Stimulated activated CD4-positive, alpha-beta T cell treated with anti-CD3 and anti-CD28 coated beads, Interleukin-15, amount 100 ng/mL, for 1 hour (primary cell): ENCODE data around the gene PAQR5.
"Not testable (repeated sequence)": the region's sequence is repeated elsewhere in the genome, so short reads cannot be mapped to it uniquely, and the experiment has no call there.

Source experiments
- DNase-seq, 2 donors: peaks; one replicate each; pipeline ENCODE4 v3.0.0-alpha.2; 2020; ENCODE audit warnings: low read depth in 1 of 2, low spot score in 1 of 2

PAQR5 gene

DNA sequence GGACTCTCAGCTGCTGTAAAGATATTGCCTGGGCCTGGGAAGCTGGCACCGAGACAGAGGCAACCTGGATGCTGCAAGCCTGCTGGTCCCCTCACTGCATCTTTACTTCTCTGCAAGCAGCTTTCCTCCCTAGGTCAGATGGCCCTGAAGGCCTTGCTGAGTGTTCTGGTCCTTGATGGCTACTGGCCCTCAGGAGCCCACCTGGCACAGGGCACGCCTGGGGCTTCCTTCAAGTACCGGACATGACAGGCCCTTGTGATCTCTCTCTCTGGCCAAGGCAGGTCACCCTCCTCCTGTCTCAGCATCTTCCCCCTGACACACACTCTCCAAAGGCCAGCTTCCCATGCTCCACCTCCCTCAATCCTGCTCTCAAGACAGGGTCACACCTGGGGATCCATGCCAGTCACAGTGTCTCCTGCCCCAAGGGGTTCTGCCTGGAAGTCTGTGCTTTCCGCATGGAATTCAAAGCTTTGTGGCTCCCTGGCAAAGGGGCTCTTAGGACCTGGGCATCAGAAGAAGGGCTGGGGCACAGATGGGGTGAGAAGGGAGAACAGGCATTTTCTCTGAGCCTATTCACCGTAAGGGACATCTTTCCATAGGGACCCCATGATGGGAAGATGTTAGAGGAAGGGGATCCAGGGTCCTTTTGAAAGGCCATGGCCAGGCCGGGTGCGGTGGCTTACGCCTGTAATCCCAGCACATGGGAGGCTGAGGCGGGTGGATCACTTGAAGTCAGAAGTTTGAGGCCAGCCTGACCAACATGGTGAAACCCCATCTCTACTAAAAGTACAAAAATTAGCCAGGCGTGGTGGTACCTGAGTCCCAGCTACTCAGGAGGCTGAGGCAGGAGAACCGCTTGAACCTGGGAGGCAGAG lies 4.7 kb upstream of the PAQR5 start:
- no peak for DNase-seq

DNA sequence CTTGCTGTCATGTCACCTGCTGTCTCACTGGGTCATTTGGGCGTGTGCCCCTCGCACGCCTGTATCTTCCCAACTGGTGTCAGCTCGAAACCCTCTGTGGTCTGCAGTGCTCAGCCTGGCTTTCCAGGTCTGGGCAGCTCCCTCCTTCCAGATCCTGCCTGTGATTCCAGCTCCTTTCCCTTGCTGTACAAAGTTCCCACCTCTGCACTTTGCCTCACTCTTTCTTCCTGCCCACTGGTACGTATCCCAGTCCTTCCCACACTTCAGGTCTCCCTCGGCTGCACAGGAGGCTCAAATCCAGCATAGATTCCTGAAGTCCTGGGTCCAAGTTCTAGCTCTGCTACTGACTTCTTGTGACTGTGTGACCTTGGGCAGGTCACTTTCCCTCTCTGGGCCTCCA lies 2.1 kb upstream of the PAQR5 start:
- no peak for DNase-seq

DNA sequence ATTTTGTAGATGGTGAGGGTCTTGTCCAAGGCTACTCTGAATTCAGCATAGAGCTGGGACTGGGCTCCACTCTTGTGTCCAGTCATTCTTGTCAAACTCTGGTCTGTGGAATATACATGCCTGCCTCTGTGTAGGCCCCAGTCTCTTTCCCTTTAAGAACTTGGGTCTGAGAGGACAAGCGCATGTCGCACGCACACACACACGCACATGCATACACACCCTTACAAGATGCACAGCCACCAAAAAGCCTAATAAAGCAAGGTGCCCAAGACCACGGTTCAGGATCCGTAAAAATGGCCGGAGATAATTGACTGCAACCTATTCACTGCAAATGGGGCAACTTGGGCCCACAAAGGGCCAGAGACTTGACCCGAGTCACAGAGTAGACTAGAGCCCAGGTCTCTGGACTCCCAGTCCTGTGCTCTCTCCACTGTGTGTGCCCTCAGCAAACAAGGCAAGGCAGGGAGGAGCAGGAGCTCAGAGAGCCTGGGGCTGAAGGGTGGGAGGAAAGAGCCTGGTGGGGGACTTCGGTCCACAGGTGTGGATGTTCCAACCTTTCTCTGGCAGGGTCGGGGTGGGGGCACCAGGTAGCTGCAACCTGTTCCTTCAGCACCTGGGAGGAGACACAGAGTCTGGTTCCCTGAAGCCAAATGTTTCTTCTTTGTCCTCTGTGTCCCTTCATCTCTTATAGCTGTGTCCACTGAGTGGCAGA lies 914 bp upstream of the PAQR5 start:
- DNase-seq = no peak

DNA sequence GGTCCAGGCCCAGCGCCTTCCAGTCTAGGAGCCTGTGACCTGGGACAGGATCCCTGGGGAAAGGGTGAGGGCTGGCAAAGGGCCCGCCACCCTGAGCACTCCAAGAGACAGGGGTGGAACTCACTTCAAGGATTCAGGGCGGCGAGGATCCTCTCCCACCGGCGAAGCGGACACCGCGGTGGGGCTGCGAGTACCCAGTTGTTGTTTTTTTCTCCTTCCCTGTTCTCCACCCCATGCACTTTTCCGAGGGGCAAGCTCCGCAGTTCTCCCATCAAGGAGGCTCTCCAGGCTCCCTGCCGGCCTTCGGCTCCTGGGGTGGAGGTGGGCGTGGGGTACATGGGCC lies 387 bp upstream of the PAQR5 start:
- DNase-seq = no peak

DNA sequence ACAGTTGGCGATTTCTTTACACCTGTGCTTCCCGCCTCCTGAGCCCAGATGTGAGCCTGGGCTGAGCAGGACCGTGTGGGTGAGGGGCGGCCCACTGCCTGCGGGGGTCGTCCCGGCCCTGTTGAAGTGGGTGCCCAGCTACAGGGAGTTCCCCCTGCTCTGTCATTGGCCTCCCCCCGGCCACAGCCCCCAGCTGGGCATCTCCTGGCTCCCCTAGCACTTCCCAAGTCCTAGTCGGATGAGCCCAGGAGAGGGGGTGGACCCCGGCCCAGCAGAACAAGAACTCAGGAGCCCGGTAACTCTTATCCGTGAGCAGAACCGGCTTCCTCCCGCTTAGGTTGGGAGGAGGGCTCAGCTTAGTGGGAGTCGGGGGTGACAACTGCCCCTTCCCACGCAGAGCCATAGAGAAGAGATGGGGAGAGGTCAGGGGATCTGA lies 757 bp downstream of the PAQR5 start:
- DNase-seq = no peak

DNA sequence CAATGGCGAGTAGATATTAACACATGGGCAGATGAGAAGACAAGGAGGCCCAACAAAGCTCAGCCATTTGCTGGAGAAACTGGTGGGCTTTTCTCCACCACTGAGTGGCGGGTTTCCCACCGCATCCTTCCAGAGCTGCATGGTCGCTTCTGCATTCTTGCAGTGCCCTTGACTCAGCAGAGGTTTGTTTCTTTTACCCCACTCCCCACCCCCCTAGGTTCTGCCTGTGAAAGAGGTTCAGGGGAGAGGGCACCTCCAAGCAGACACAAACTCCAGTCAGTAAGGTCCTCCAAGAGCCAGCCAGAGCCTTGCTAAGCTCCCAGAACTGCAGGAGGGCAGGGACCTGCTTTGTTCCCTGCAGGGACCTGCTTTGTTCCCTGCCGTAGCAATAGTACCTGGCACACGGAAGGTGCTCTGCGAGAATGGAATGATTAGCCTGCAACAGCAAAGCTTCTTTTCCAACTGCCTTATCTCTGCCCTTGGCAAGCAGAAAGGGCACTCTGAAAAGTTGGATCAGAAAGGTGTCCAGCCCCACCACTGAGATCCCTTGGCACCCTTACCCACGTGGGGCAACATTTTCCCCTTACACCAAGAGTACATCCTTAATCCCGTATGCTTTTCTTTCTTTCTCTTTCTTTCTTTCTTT lies 1.4 kb downstream of the PAQR5 start:
- DNase-seq = no peak

DNA sequence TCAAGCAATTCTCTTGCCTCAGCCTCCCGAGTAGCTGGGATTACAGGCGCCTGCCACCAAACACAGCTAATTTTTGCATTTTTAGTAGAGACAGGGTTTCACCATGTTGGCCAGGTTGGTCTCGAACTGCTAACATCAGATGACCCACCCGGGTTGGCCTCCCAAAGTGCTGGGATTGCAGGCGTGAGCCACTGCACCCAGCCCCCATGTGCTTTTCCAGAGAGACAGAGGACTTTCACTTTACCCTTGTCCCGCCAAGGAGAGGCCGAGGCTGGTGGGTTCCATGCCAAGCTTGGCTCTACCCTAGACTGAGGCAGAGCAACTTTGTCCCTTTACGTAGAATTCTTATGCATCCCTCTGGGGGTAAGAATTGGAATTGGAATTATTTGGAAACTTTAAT lies 2.4 kb downstream of the PAQR5 start:
- not testable (repeated sequence) for DNase-seq

DNA sequence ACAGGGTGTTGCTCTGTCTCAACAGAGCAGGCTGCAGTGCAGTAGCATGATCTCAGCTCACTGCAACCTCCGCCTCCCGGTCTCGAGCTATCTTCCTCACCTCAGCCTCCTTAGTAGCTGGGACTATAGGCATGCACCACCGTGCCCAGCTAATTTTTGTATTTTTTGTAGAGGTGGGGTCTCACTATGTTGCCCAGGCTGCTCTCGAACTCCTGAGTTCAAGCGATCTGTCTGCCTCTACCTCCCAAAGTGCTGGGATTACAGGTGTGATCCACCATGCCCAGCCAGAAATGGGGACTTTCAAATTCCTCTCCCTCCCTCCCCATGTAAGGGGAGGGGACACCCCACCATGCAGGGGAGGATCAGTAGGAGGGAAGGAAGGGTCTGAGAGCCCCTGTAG lies 3.4 kb downstream of the PAQR5 start:
- DNase-seq = not testable (repeated sequence)

DNA sequence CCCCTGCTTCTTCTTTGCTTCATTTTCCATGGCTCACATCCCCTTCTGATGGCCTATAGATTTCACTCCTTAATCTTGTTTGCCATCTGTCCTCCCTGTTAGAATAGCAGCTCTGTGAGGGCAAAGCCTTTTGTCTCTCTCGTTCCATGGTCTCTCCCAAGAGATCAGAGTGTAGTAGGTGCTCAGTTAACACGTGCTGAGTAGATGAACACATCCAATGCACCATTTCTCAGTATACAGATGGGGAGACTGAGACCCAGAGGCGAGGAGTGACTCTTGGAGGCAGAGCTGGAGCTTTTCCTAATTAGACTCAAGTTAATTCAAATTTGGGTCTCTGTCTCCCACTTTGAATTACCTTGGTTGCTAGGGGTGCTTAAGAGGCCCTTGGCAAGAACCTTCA lies 4.2 kb downstream of the PAQR5 start:
- no peak for DNase-seq

DNA sequence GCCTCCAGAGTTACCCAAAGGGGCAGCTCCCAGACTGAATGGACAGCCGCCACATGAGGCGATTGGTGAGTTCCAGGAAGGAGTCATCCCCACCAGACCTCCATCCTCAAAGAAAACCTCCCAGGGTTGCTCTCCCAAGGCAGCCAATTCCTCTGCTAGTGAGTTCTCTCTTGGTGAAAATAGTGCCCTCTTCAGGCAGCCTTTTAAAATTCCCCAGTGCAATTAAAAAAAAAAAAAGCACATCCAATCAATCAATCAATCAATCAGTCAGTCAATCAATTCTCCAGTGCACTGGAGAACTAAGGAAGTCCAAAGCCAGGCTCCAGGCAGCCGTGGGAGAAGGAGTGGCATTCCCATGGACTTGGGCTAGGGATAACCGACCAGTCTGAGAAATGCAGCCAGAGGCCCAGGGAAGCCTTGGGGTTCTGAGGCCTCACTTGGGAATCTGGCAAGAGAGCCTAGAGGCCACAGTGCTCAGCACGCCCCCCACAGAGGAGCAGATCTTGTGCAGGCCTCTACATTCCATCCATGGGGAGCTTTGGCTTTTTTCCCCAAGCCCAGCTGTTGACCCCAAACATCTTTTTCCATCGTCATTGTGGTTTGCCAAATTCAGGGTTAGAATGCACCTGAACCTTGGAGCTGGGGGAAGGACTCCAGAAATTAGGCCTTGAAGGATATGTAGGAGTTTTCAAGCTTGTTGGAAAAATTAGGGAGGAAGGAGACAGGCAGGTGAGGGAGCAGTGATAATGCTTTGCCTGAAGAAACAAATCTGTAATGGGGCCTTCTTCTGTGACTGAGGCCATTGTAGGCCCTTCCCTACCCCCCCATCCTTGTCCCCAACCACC lies 4.8 kb downstream of the PAQR5 start:
- DNase-seq = no peak

DNA sequence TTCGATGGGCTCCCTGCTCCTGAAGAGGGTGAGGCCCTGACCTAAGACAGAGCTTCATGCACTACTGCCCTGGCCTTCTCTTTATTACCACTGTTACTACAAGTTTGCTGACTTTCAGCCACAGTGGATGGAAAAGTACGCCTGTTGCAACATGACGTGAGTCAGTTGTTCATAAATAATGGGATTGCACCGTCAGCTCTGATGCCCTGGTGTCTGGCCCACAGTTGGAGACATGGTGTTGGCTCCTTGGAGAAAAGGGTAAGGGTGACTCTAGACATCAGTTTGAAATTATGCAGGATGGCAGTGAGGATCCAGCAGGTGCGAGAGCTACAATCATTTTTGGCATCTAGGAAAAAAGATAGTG lies 5.5 kb downstream of the PAQR5 start:
- DNase-seq = no peak

DNA sequence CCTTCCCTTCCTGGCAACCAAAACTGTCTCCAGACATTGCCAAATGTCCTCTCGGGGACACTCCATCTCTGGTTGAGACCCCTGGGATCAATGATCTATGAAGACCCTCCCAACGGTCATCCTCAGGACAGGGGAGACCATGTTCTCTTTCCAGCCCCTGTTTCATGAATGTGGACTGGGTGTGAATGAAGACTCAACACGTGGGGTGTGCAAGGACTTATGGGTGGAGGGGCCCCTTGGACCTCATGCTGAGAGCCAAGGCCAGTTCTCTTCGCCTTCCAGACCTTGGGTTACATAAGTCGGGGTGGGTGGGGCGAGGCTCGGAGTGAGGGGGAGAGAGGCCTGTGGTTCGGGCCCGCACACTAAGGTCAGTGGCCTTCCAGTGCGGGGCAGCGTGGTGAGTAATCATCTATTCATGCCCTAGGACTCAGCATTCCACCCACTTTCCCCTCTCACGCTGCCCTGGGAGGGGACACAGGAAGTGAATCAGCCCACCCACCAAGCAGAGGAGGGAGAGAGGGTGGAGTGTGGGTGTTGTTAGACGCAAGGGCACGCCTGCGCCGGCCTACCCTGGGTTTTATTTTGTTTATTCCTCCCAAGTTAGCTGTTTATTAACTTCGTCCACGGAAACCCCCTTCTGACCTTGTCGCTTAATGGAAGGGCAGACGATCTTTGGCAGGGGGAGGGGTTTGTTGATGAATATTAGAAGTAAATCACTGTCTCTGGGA lies 6.7 kb downstream of the PAQR5 start:
- DNase-seq = no peak

DNA sequence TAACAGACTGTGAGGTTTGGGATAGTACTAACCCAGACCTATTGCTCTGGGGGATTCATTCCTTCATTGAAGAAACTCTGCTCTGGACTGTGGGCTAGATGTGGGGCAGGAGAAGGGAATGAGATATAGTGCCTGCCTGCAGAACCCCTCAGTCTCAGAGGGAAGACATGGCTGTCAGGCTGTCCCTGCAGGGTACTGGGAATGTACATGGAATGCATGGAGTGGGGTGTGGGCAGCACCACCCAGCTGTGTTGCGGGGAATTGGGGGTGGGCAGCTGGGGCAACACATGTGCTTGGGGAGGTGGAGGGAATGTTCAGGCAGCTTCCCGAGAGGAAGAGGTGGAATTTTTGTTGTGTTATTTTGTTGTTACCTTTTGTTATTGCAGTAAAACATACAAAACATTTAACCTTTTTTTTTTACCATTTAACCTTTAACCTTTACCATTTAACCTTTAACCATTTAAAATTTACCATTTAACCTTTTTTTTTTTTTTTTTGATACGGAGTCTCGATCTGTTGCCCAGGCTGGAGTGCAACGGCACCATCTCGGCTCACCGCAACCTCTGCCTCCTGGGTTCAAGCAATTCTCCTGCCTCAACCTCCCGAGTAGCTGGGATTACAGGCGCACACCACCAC lies 7.3 kb downstream of the PAQR5 start:
- no peak for DNase-seq

DNA sequence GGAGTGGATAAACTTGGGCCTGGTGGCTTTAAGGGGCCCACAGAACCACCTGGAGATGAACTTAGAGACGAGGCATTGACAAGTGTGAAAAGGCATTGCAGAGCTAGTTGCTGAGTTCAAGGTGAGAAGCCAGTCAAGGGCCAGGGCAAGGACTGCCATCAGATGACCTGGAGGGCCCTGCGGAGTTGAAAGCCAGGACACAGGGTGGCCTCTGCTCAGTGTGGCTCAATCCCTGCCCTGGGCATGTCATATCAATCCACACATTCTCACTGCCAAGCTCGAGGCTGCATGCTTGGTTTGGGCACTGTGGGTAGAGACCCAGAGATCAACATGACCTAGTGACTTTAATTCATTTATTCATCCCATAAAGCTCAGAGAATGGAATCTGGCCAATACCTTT lies 9.2 kb downstream of the PAQR5 start:
- DNase-seq = no peak

DNA sequence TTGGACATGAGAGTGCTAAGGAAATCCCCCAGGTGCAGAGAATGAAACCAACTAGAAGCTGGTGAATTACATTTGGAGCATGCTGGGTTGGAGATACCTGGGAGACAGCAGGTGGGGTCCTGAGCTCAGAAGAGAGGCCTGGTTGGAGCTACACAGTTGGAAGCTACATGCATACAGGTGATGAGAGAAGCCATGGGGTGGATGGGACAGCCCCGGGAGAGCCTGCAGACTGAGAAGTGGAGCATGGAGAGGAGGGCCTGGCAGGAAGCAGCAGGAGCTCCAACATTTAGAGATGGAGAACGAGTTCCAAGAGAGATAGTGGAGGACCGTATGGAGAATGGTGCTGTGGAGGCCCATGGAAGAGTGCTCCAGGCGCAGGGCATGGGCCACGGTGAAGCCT lies 10.2 kb downstream of the PAQR5 start:
- no peak for DNase-seq

DNA sequence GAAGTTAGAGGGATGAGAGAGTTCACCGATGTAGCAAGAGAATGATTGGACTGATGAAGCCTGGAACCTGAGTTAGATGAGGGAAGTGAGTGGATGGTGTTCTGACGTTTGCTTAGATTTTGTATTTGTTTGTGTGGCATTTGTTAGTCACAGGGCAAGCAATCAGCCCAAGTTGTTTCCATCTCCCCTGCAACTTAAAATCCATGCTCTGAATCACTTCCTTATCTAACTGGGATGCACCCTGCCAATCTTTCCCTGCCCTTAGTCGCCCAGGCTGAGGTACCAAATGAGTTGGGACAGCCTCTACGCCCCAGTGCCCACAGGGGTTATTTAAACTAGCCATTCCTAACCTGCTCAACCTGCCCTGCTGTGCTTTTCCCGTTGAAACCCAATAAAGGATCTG lies 12.6 kb downstream of the PAQR5 start:
- no peak for DNase-seq

DNA sequence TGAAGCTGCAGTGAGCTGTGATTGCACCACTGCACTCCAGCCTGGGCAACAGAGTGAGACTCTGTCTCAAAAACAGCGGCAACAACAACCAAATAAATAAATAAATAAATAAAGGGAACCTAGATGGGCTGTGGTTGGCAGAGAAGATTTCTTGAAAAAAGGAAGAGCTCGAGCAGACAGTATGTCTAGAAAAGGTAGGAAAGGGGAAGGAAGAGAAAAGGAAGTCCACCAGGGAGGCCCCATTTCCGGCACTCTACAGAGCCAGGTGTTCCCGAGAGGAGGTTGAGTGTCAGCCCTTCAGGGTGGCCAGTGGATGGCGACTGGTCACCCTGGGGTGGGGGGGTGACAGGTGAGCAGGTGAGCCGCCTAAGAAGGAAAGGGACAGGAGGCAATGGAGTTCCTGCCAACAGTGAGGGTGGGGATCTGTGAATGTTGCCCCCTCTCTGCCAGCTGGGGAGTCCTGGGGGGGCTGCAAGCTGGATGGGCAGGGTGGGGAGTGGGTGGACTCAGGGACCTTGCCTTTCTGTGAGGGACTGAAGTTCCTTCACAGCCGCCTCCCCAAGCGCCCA lies 14.8 kb downstream of the PAQR5 start:
- DNase-seq = no peak

DNA sequence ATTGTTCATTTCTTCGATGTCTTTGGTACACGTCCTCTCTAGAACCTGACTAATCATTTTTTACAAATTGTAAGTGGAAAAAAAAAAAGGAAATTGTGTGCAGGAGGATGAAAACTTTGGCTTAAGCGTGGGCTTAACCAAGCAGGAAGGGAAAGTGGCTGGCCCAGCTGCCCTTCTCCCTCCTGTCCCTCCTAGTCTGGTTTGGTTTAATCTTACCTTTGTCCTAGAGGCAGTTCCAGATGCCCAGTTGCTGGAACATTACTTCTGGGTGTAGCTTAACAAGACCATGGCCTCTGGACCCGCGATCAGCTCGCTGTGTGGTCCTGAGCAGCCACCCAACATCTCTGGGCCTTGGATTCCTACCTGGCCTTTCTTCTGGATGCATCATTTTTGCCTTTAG lies 15.4 kb downstream of the PAQR5 start:
- DNase-seq = no peak

DNA sequence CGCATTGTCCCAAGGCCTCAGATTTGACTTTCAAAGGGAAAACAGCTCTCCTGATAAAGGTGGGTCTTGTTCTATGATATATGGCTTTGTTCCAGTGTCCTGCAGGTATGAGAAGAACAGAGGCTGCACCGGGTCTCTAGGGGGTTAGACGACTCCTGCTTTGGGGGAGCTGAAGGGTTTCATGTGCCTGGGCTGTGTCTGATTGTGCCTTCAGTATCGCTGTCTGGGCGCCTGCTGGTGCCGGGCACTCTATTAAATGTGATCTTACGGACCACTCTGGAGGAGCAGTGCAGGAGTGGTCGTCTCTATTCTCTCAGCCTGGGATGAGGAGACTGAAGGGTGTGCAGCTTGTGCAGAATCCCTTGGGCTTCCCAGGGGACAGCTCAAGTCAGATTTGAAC lies 16.0 kb downstream of the PAQR5 start:
- DNase-seq = no peak
